Thyroid gland (tissue), 4 donors: ENCODE data around the gene POU2F3.

Experiments used
- CTCF ChIP-seq, 6 experiments: fragments of 200-600 bp in 3 of 6; fragments of 450-650 bp in 3 of 6; sonication (generic) in 3 of 6; IDR thresholded peaks; one replicate each; pipeline ENCODE4 v1.5.1; 2016 to 2019; ENCODE audit warnings: antibody characterized with exemption in 6 of 6, mild to moderate bottlenecking in 2 of 6, inconsistent platforms in 1 of 6, moderate library complexity in 1 of 6
- POLR2A ChIP-seq, 2 donors: fragments of 450-650 bp; IDR thresholded peaks; one replicate each; pipeline ENCODE4 v1.6.1; 2017; ENCODE audit warnings: antibody characterized with exemption in 2 of 2, mild to moderate bottlenecking in 2 of 2, moderate library complexity in 1 of 2

GRCh38 chr11:120306519-120307242 is 66.7 kb downstream of the POU2F3 start:
- no peak for TF ChIP-seq POLR2A (IDR thresholded peaks at IDR 0.05)
- TF ChIP-seq CTCF (IDR thresholded peaks at IDR 0.05): no peak
